ENCODE measurements around the gene C4orf50.

DNA sequence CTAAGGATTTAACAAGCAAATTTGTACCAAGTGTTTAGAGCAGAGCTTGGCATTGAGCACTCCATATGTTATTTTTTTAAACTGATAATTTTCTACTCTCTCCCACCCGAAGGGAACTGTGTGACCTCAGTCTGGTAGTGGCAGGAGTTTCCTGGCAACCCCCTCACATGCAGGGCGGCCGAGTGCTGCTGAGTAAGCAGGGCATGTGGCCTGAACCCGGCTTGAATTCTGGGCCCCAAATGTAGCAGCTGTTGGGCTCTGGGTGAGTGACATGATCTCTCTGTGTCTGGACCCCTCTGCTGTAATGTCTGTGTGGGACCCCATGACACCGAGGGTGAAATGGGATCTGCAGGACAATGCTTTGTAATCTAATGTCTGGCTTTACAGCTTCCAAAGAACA lies 13.6 kb upstream of the C4orf50 start:
- TF ChIP-seq CREB1 (CRISPR knock-in tag; IDR thresholded peaks at IDR 0.05; ENCODE audit: low read depth) (no peak), ZNF462 (CRISPR knock-in tag; IDR thresholded peaks at IDR 0.05) (no peak)

Measured in GM23338 (cell line).